Lower lobe of right lung (tissue), 2 donors: ENCODE measurements around the gene GXYLT2. TPM values are rescaled to one million over a fixed set of nuclear protein-coding genes. Genes with fewer than 3 reads are reported as not detected.
"Not testable (repeated sequence)": the region's sequence is repeated elsewhere in the genome, so short reads cannot be mapped to it uniquely, and the experiment has no call there.

ENCODE experiments used
- ATAC-seq, 2 donors: fragments of 200-7000 bp; cut with Tn5 transposase; one replicate each; pipeline ENCODE4 v1.9.1; 2020 to 2022; ENCODE audit warnings: mild to moderate bottlenecking in 2 of 2, moderate library complexity in 2 of 2
- DNase-seq: peaks from one replicate; pipeline ENCODE4 v3.0.0-alpha.2; 2020
- H3K27ac ChIP-seq: fragments of 200-600 bp; one replicate; pipeline ENCODE4 v1.8.0; 2022
- H3K27me3 ChIP-seq: fragments of 200-600 bp; one replicate; pipeline ENCODE4 v1.8.0; 2022; ENCODE audit warnings: low read depth
- H3K36me3 ChIP-seq: fragments of 200-600 bp; one replicate; pipeline ENCODE4 v1.8.0; 2022; ENCODE audit warnings: mild to moderate bottlenecking
- H3K4me1 ChIP-seq: fragments of 200-600 bp; one replicate; pipeline ENCODE4 v1.8.0; 2022
- H3K4me3 ChIP-seq: fragments of 200-600 bp; one replicate; pipeline ENCODE4 v1.8.0; 2022; ENCODE audit warnings: mild to moderate bottlenecking
- H3K9me3 ChIP-seq: fragments of 200-600 bp; one replicate; pipeline ENCODE4 v1.8.0; 2022
- CTCF ChIP-seq: fragments of 200-600 bp; IDR thresholded peaks from one replicate; pipeline ENCODE4 v1.8.0; 2022; ENCODE audit warnings: antibody characterized with exemption, mild to moderate bottlenecking
- intact Hi-C: fragments of 100-400 bp; cut with DNase I; formaldehyde crosslinking; loops from one replicate; pipeline ENCODE4 v1.11.0; 2022
- total RNA-seq: library from RNA; stranded (reverse); fragmentation: NEBNext Ultra II Directional; extraction: Animal tissue kit (Norgen Biotek cat#: 25700); gene quantifications from one replicate; pipeline ENCODE4 v1.2.1, GENCODE V29; 2021
- donor health status: DM: no; HTN: yes; CAD: no; lungs with severe emphysema.

Gene GXYLT2
- total RNA-seq, 1 donor from 2014 or later: 6.7 TPM

- DNase-seq (no peak), ATAC-seq (no peak)
- Histone ChIP-seq H3K4me1 (no peaks in the 10 kb centered on the region), H3K27ac (no peak overlapping the region), H3K27me3 (no peaks in the 10 kb centered on the region), H3K36me3 (no peaks in the 10 kb centered on the region), H3K9me3 (no peaks in the 10 kb centered on the region), H3K4me3 (no peak overlapping the region)
- intact Hi-C loops: no loop called here
- TF ChIP-seq CTCF: no peak
Observed at GRCh38 chr3:72919520-72919919, 31.7 kb downstream of the GXYLT2 start.

- Histone ChIP-seq H3K4me1 (no peaks in the 10 kb centered on the region), H3K27ac (no peak overlapping the region), H3K9me3 (no peaks in the 10 kb centered on the region), H3K4me3 (no peak overlapping the region), H3K36me3 (no peaks in the 10 kb centered on the region), H3K27me3 (no peaks in the 10 kb centered on the region)
- intact Hi-C loops: no loop called here
- no peak for TF ChIP-seq CTCF
- ATAC-seq (no peak), DNase-seq (no peak)
Observed at GRCh38 chr3:72924055-72924454, 36.2 kb downstream of the GXYLT2 start.

GRCh38 chr3:72928781-72929735, 41.2 kb downstream of the GXYLT2 start:
- intact Hi-C loops, ATAC-seq, DNase-seq: not testable (repeated sequence)

GRCh38 chr3:72930754-72931153, 42.9 kb downstream of the GXYLT2 start:
- intact Hi-C loops: loop anchor here (10.0 kb wide), 1 partner anchor 134 kb away; the partner anchor contains the start of gene EBLN2
- no peak for ATAC-seq

More at GRCh38 chr3:72928781-72929735, 41.2 kb downstream of the GXYLT2 start:
- H3K4me1 ChIP-seq, H3K27me3 ChIP-seq, H3K36me3 ChIP-seq, H3K9me3 ChIP-seq, H3K4me3 ChIP-seq, H3K27ac ChIP-seq: not testable (repeated sequence)

GRCh38 chr3:72932416-72932815, 44.6 kb downstream of the GXYLT2 start:
- Histone ChIP-seq H3K27ac (no peak overlapping the region), H3K9me3 (no peaks in the 10 kb centered on the region), H3K4me3 (no peak overlapping the region), H3K36me3 (no peaks in the 10 kb centered on the region), H3K4me1 (no peaks in the 10 kb centered on the region), H3K27me3 (no peaks in the 10 kb centered on the region)
- intact Hi-C loops: loop anchor here (10.0 kb wide), 1 partner anchor 132 kb away; the partner anchor contains the start of gene EBLN2
- DNase-seq (no peak), ATAC-seq (no peak)
- TF ChIP-seq CTCF: no peak

More at GRCh38 chr3:72930754-72931153, 42.9 kb downstream of the GXYLT2 start:
- Histone ChIP-seq H3K4me1 (no peaks in the 10 kb centered on the region), H3K27me3 (no peaks in the 10 kb centered on the region), H3K27ac (no peak overlapping the region), H3K36me3 (no peaks in the 10 kb centered on the region), H3K4me3 (no peak overlapping the region), H3K9me3 (no peaks in the 10 kb centered on the region)
- DNase-seq: no peak
- TF ChIP-seq CTCF: no peak
